GM21737 (cell line): ENCODE measurements around the gene TLR4.

Source experiments
- ATAC-seq: cut with Tn5 transposase; IDR thresholded peaks from one replicate; pipeline ENCODE4 v1.9.1; 2021; ENCODE audit warnings: mild to moderate bottlenecking, moderate library complexity; ENCODE audit not compliant: unreplicated experiment

Gene TLR4

DNA sequence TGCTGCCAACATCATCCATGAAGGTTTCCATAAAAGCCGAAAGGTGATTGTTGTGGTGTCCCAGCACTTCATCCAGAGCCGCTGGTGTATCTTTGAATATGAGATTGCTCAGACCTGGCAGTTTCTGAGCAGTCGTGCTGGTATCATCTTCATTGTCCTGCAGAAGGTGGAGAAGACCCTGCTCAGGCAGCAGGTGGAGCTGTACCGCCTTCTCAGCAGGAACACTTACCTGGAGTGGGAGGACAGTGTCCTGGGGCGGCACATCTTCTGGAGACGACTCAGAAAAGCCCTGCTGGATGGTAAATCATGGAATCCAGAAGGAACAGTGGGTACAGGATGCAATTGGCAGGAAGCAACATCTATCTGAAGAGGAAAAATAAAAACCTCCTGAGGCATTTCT is 10.1 kb downstream of the TLR4 start:
- ATAC-seq: no peak

DNA sequence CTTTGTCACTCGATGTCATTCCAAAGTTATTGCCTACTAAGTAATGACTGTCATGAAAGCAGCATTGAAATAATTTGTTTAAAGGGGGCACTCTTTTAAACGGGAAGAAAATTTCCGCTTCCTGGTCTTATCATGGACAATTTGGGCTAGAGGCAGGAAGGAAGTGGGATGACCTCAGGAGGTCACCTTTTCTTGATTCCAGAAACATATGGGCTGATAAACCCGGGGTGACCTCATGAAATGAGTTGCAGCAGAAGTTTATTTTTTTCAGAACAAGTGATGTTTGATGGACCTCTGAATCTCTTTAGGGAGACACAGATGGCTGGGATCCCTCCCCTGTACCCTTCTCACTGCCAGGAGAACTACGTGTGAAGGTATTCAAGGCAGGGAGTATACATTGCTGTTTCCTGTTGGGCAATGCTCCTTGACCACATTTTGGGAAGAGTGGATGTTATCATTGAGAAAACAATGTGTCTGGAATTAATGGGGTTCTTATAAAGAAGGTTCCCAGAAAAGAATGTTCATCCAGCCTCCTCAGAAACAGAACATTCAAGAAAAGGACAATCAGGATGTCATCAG is 11.3 kb downstream of the TLR4 start:
- no peak for ATAC-seq

DNA sequence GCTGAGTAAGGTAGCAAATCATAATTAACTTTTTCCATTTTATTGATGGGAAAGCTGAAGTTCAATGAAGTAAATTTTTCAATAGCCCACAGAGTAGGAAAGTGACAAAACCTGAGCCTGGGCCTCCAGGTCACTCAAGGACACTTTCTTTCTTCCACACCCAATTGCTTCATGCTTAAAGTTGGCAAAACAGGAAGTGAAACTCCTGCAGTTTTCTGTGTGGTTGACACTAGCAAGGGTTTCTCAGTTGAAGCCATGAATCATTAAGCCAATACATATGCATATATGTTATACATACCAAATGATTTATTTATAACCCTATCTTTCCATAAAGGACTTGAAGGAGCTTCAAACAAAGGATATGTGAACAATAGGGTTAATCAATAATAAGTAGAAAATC is 13.9 kb downstream of the TLR4 start:
- peak; percentile 99 for ATAC-seq

DNA sequence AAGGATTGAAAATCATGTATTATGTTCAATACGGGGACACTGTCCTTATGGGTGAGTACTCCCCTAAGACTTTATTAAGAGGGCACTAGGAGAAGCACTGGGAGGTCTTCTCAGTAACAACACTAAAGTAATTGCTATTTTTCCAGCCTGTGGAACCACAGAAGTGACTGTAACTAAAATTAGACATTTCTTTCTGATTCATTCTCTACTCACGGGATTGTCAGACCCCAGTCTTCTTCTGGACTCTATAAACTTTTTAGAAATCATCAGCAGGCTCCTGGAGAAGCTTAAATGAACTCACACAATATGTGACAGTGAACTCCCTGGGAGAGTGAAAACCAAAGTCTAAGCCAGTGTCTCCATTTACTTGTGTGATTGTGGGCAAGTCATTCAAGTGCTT is 14.5 kb downstream of the TLR4 start:
- no peak for ATAC-seq

DNA sequence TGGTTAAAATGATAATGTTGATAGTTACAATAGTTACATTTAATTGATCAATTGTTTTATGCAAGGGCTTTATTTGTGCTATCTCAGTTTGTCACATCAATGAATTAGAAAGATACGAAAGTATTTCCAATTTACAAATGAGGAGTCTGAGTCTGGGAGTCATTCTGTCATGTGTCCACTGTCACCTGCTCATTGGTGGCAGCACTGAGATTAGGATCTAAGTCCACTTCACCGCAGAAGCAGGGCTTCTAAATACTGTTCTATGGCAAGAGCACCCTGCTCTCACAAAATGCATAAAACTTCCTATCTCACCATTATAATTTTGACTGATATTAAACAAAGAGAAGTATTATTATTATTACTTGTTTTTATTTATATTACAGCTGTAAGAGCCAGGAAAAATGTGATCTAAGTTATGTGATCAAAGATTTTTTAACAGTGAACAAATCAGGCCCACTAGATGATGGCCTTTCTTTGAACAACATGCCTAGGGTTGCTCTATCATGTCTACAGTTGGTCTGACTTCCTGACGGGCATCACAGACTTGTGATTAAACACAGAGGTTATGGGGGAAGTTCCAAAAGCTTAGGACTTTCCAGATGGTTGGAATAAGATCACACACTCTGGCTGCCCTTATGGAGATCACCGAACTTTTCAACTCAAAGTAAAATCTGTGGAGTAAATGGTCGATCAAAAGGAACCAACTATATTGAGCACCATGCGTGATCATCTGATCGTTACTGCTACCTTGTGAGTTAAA is 15.1 kb downstream of the TLR4 start:
- no peak for ATAC-seq

DNA sequence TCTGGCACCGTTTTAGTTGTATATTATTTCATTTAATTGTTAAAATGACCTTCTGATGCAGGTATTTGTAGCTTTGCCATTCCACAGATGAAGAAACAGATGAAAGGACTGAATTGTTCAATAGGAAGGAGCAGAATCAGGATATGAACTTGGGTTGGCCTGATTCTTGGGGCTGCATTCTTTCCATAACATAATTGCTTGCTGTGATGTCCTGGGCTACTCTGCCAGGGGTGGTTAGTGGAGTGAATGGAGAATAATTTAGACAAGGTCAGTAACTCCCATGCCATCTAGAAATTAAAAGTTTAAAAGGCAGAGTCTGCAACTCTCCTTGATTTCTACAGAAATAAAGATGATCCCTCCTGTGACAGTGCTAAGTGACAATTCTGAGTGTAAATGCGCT is 15.9 kb downstream of the TLR4 start:
- ATAC-seq: no peak

DNA sequence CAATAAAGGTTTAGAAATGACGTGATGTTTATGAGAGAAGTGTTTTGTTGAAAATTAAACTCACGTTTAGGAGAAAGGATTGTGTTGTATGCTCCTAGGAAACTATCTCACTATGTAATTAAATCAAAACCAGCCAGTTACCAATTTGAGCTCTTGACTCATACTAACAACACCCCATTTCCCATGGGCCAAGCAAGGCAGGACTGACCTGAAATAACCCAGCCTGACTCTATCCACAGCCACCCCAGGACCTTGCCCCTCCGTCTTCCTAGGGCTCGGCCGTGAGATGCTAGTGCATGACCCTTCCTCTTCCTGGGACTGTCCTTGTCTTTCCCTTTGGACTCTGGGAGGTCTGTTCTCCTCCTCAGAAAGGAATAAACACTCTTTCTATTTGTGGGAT is 16.4 kb downstream of the TLR4 start:
- ATAC-seq: no peak

DNA sequence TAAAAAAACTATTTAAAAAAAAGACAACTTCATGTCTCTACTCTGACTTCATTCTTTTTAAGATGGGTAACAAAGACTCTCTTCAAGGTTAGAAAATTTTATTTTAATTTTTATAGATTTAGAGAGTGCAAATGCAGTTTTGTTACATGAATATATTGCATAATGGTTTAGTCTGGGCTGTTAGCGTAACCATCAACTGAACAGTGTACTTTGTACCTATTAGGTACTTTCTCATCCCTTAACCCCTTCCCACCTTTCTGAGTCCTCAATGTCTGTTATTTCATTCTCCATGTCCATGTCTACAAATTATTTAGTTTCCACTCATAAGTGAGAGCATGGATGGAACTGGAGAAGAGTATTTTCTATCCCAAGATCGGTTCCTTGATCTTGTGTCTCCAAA is 16.8 kb downstream of the TLR4 start:
- no peak for ATAC-seq

DNA sequence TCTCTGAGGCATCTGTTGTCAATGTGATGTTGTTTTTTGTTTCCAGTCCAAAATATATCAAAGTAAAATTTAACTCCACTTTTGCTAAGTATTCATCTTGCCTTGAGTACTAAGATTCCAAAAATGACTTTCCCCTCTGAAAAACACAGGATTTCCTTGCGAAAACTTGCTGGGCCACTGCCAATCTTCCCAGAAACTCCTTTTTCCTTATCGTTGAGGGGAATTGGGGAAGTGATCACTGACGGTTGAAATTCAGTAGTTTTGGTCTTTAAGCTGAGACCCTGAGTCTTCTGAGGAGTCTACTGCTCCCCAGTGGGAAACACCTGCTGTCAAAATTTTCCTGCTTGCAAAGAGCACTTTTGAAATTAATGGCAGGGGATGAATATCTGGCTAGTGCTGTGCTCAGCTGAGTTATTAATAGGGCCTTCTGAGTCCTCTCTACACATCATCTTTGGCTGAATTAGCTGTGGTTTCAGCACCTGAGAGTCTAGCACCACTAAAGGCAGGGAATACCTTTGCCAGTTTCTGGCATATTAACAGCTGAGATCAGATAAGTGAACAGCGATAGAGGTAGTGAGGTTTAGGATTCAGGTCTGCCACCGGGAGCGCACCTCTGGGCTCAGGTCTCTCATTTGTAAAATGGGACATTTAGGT is 18.0 kb downstream of the TLR4 start:
- ATAC-seq: no peak

DNA sequence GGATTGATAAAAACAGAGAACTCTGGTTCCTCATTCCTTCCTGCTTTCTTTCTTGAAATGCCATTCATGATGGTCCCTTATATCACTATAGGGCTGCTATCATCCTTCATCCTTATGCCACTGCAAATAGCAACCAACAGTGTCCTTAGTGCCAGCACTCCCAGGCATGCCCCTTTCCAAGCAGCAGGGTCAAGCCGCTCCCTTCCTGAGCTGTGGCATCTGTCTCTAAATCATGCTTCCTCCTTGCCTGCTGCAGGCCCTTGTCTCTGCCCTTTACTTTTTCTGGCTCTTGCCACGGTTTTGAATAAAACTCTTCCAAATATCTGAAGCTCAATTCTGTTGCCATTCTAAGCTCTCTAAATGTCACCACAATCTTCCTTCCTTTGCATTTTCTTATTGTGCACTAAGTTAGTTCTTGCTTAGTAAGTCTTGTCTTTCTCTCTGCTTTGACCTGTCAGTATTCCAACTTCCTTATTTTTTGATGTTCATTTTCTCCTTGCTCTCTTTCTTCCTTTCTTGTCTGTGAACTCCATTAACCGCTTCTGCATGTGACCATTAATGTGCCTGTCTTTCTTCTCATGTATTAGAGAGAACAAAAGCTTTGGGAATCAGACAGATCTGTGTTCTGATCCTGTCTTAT is 19.9 kb downstream of the TLR4 start:
- no peak for ATAC-seq

DNA sequence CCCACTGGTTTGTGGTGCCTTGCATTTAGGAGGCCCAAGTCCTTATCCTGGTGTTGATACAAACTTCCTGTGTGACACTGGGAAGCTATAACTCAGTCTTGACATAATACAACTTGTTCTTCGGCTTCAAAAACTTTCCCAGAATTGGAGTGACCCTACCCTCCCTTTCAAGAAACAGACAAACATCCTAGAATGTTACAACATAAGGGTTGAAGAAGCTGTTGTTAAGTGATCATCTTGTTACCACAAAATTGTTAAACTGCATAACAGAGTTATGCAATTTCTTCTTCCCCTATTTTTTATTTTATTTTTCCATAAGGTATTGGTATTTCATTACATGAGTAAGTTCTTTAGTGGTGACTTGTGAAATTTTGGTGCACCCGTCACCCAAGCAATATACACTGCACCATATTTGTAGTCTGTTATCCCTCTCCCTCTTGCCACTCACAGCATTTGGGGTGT is 21.3 kb downstream of the TLR4 start:
- ATAC-seq: no peak

DNA sequence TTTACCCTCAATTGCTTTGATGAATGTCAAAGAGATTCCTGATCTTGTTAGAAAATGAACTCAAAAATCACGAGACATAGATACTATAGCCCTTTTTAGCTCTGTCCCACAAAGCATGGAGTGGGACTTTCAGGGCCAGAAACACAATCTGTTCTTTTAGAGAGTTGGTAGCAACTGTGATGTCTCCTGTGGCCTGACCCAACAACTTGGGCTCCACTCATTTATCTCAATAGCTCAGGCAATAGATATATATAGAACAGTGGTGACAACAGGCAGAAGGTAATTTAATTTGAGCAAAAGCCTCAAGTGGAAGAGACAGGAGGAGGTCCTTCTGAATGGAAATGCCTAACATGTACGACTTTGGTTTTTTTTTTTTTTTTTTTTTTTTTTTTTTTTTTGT is 25.2 kb downstream of the TLR4 start:
- no peak for ATAC-seq

DNA sequence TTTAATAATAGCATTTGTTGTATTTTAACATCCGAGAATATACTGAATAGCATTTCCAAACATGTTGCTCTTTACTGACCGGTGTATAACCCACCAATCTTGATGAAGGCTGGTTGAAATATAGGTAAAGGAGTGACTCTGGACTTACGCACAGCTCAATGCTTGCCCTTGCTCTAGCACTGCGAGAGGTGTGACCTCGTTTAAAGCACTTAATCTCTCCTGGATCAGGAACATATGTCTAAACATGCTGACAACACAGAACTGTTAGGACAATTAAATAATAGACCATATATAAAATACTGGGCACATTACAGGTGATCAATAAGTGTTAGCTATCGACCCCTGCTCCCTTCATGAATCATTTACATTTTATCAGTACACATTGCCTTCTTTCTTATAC is 28.3 kb downstream of the TLR4 start:
- ATAC-seq: no peak

DNA sequence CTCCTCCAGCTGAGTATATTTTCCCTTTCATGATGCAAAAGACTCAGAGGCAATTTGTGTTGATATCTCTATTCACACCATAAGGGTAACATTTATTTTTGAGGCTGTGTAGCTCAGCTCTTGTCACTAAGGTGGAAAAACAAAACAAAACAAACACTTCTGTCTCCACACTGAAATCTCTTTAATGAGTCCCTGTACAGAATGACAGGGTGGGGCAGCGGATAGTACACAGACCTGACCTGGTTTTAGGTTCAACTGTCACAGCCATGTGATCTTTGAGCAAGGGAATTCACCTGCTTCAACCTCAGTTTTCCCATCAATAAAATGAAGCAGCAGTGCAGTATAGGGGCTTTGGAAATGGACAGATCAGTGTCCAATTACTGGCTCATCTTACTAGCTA is 29.3 kb downstream of the TLR4 start:
- ATAC-seq: no peak

DNA sequence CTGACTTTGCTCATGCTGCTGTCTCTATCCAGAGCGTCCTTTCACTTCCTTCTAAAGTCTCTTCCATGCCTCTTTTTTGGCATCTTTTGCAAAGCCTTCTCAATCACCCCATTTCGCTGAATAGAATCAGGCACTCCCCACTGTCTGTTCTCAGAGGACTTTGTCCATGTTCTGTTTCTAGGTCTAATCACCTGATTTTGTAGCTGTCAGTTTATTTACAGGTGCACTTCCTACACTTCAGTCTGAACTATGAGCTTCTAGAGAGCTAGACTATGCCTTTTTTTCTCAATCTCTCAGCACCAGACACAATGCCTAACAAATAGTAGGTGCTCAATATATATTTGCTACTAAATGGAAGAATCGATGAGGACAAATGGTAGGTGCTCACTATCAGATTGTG is 29.9 kb downstream of the TLR4 start:
- no peak for ATAC-seq

DNA sequence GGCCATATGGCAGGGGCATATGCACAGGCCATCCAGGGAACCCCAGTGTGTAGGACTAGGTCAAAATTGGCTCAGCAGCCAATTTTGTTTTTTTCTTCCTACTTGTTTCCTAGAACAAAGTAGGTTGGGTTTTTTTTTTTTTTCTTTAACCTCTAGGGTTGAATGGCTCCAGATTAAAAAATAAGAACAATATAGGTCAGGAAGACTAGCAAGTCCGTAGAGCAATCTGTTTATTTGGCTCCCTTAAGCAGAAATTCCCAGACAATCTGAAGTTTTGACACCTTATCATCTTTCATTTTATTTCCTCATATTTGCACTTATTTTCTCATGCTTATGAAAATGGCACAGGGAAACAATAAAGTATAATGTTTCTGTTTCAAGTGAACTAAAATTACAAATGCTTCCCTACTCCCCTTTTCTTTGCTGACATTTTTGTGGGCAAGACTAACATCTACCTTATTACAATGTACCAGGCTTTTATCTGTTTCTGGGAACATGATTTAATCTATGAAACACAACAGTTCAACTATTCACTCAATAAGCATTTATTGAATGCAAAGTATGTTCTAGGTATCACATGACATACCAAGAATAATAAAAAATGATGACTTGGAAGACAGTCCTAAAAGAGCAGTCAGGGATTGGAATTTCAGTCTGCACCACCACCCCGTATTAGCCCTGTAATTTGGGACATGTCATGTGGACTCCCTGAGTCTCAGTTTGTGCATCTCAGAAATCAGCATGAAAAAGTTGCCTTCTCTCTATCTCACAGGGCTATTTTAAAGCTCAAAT is 30.5 kb downstream of the TLR4 start:
- ATAC-seq: no peak

DNA sequence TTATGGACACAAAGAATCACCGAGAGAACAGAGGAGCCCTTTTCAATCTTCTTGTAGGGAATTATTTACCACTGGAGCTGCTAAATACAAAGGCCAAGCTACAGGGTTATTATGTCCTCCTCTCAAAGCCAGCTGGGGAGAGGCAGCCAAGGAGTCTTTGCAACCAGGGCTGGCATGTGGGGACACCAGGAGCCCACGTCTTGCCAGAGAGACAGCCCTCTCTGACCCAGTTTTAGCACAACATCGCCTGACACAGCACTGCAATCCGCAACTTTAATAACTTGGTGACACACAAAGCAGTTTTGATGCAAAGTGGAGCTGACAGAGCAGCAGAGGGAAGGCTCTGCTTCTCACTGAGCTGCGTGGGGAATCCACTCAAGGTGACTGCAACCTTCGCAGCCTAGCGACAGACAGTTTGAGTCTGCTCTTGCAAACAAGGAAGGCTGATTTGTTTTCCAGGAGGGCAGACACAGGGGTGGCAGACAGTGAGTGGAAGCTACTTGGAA is 33.6 kb downstream of the TLR4 start:
- ATAC-seq: no peak

DNA sequence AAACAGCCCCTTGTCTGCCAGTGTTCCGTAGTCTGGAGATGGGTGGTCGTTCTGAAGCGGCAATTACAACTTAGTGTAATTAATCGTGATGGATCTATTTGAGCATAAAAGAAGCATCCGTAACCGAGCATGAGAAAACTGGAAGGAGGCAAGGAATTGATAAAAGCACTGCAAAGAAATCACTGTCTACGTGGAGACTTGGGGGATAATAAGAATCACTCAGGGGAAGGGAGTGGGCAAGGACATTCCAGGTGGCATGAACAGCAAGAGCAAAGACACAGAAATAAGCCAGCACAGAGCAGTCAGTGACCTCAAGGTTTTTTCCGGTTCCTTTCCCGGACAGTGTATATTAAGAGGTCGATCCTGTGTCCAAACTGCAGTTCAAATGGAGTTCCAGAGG is 35.0 kb downstream of the TLR4 start:
- no peak for ATAC-seq

DNA sequence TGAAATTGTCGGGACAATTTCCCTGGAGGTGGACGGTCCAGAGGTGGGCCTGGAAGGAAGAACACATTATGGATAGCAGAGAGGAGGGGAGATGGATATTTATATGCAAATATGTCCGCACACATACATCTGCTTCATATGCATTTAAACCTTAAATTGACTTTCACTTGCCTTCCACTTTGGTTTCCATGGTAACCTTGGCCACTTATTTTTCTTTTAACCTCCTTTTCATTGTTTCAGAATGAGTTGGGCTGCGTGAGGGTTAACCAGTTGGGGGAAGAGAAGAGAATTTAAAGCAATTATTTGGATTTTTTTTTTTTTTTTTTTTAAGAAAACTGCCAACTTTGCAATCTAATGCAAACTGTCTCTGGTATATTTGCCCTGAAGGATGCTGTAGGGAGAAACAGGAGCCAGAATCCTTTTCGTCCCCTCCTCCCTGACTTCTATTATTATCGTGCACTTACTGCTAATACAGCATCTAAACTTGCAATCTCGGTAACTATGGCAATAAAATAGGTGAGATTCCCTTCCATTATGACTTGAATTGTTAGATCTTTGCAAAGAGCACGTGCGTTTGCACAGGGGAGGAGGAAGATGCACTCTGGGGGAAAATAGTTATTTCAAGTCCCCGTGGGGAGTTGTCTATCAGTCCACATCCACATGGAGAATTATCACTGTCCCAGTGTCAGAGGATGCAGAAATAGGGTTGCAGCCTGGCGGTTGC is 35.6 kb downstream of the TLR4 start:
- no peak for ATAC-seq

DNA sequence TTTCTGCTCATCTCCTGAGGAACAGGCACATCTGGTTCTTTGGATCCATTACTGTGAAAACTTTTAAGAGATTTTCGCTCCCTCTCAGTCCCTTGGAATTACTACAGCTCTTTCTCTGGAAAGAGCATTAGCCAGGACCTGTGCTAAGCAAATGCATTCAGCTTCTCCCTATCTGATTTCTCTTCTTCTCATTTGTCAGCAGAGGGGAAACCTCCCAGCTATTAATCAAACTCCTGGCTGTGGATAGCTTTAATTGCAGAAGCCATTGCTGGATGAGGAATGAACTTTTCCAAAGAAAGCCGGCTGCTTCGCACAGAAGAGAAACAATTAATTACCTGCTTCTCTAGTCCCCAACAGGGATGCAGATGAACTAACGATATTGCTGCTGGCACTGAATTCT is 37.9 kb downstream of the TLR4 start:
- no peak for ATAC-seq
